ENCODE measurements around the gene PPP3R2. TPM values are rescaled to one million over a fixed set of nuclear protein-coding genes. Genes with fewer than 3 reads are reported as not detected.

PPP3R2 gene
- total and polyA plus RNA-seq, 10 of the 15 experiments (the other 5 are each of a cell fraction or from before 2014, with no cell fraction given): not detected

GRCh38 chr9:101639785-101640665, 45.3 kb upstream of the PPP3R2 start:
- intact Hi-C loops (cut with micrococcal nuclease; ENCODE audit: unreplicated experiment): no loop called here
- no peaks in the 10 kb centered on the region for H4K20me1 ChIP-seq (ENCODE audit: control insufficient read depth, insufficient read depth)
- POLR2A ChIA-PET: no interaction called here
- CTCF ChIA-PET: no interaction called here
- no peak overlapping the region for H2AFZ ChIP-seq (ENCODE audit: control insufficient read depth, low read depth, low read length)
- no peak overlapping the region for H3K4me2 ChIP-seq (ENCODE audit: control insufficient read depth, insufficient read depth)
- RAD21 ChIA-PET (ENCODE audit: unreplicated experiment): no interaction called here
- DNase-seq (ENCODE audit: low read depth, low spot score) (no peak), ATAC-seq (no peak), FAIRE-seq (no peak)
- H3K79me2 ChIP-seq (ENCODE audit: control insufficient read depth, insufficient read depth, low read length): no peaks in the 10 kb centered on the region
- no TSS peak for BruUV-seq (replicated peaks)
- H3K27me3 ChIP-seq (replicated peaks in 1 of 2; ENCODE audit: control insufficient read depth in 2 of 2, insufficient read depth in 2 of 2, low read length in 1 of 2): no peaks in the 10 kb centered on the region
- H3K9ac ChIP-seq (ENCODE audit: control insufficient read depth, insufficient read depth, low read length): no peak overlapping the region
- H3K4me3 ChIP-seq: no peak overlapping the region
- TF ChIP-seq, protein P1, sequence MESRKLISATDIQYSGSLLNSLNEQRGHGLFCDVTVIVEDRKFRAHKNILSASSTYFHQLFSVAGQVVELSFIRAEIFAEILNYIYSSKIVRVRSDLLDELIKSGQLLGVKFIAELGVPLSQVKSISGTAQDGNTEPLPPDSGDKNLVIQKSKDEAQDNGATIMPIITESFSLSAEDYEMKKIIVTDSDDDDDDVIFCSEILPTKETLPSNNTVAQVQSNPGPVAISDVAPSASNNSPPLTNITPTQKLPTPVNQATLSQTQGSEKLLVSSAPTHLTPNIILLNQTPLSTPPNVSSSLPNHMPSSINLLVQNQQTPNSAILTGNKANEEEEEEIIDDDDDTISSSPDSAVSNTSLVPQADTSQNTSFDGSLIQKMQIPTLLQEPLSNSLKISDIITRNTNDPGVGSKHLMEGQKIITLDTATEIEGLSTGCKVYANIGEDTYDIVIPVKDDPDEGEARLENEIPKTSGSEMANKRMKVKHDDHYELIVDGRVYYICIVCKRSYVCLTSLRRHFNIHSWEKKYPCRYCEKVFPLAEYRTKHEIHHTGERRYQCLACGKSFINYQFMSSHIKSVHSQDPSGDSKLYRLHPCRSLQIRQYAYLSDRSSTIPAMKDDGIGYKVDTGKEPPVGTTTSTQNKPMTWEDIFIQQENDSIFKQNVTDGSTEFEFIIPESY (IDR thresholded peaks at IDR 0.05): no peak
- TF ChIP-seq PAX5 (IDR thresholded peaks at IDR 0.05; ENCODE audit: borderline replicate concordance, low read depth, low read length) (no peak), RCOR1 (conservative IDR thresholded peaks at IDR 0.05; ENCODE audit: low read depth, low read length) (no peak), HDAC2 (IDR thresholded peaks at IDR 0.05) (no peak), MXI1 (IDR thresholded peaks at IDR 0.05; ENCODE audit: low read depth, low read length) (no peak)
- TF ChIP-seq, protein P2, sequence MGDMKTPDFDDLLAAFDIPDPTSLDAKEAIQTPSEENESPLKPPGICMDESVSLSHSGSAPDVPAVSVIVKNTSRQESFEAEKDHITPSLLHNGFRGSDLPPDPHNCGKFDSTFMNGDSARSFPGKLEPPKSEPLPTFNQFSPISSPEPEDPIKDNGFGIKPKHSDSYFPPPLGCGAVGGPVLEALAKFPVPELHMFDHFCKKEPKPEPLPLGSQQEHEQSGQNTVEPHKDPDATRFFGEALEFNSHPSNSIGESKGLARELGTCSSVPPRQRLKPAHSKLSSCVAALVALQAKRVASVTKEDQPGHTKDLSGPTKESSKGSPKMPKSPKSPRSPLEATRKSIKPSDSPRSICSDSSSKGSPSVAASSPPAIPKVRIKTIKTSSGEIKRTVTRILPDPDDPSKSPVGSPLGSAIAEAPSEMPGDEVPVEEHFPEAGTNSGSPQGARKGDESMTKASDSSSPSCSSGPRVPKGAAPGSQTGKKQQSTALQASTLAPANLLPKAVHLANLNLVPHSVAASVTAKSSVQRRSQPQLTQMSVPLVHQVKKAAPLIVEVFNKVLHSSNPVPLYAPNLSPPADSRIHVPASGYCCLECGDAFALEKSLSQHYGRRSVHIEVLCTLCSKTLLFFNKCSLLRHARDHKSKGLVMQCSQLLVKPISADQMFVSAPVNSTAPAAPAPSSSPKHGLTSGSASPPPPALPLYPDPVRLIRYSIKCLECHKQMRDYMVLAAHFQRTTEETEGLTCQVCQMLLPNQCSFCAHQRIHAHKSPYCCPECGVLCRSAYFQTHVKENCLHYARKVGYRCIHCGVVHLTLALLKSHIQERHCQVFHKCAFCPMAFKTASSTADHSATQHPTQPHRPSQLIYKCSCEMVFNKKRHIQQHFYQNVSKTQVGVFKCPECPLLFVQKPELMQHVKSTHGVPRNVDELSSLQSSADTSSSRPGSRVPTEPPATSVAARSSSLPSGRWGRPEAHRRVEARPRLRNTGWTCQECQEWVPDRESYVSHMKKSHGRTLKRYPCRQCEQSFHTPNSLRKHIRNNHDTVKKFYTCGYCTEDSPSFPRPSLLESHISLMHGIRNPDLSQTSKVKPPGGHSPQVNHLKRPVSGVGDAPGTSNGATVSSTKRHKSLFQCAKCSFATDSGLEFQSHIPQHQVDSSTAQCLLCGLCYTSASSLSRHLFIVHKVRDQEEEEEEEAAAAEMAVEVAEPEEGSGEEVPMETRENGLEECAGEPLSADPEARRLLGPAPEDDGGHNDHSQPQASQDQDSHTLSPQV (IDR thresholded peaks at IDR 0.05): no peak
- H3K9me3 ChIP-seq (replicated peaks; ENCODE audit: control insufficient read depth, insufficient read depth, low read length): no peaks in the 10 kb centered on the region
- H3K27ac ChIP-seq (ENCODE audit: control insufficient read depth, insufficient read depth): no peak overlapping the region
- WGBS (ENCODE audit: insufficient coverage, insufficient replicate concordance, low lambda C conversion rate, missing lambda C conversion rate): 0% methylated on average over 2 of the region's 2 CpGs
- SMC1A ChIA-PET (ENCODE audit: uncharacterized antibody, unreplicated experiment): no interaction called here
- H3K36me3 ChIP-seq (ENCODE audit: control insufficient read depth in 2 of 2, insufficient read depth in 2 of 2, low read length in 1 of 2): no peaks in the 10 kb centered on the region
- H3K4me1 ChIP-seq (ENCODE audit: control insufficient read depth, insufficient read depth, low read length): no peaks in the 10 kb centered on the region
- in situ Hi-C loops (cut with MboI): no loop called here
